K562 (cell line): ENCODE results near the gene ZBTB9. TPM values are rescaled to one million over a fixed set of nuclear protein-coding genes. Genes with fewer than 3 reads are reported as not detected.

ENCODE experiments used
- ATAC-seq: fragments of 200-7000 bp; cut with Tn5 transposase; 3 replicates; pipeline ENCODE4 v1.9.1; 2020; ENCODE audit warnings: moderate library complexity
- BruUV-seq: library from RNA; stranded (reverse); fragments of 400-500 nt; replicated peaks from 2 replicates; lab custom pipeline; 2021; lab: Mats Ljungman, UMichigan
- CTCF ChIA-PET: fragments of 300-600 bp; formaldehyde crosslinking; extraction: SDS; loops from one replicate; lab custom pipeline; 2021; ENCODE audit warnings: low intra/inter-chr PET ratio; lab: Yijun Ruan, JAX
- POLR2A ChIA-PET: fragments of 300-600, 350-650 bp; sonication (Branson Sonifier 250); formaldehyde crosslinking; extraction: SDS; loops from one replicate; lab custom pipeline; 2021; ENCODE audit warnings: antibody characterized with exemption, inconsistent platforms; lab: Yijun Ruan, JAX
- DNase-seq, 4 experiments: peaks; one replicate each; pipeline versions ENCODE4 v3.0.0 to v3.0.0-alpha.2; 2011 to 2018; ENCODE audit warnings: low spot score in 3 of 4, mixed read lengths in 3 of 4; ENCODE audit errors: extremely low read depth in 1 of 4
- FAIRE-seq: peaks from 2 replicates; lab custom pipeline; 2011; peaks lifted over from hg19 to GRCh38; lab: Jason Lieb, UNC
- H2AFZ ChIP-seq: 2 replicates; pipeline ENCODE4 v1.6.0; 2011; ENCODE audit warnings: low read depth, low read length, control low read depth, inconsistent platforms
- H3K27ac ChIP-seq: fragments of 200-600 bp; 3 replicates; pipeline ENCODE4 v1.8.0; 2011; ENCODE audit warnings: low read depth, mild to moderate bottlenecking, control low read depth, inconsistent platforms, low read length, moderate library complexity, mixed read lengths; ENCODE audit errors: extremely low read depth
- H3K27me3 ChIP-seq, 2 experiments: fragments of 300-600 bp in 1 of 2; 2 replicates in 1 of 2; 3 replicates in 1 of 2; pipeline versions ENCODE4 v1.6.0 to v1.8.0; 2011; ENCODE audit warnings: inconsistent platforms in 2 of 2, low read length in 2 of 2, mild to moderate bottlenecking in 1 of 2, mixed read lengths in 1 of 2, moderate library complexity in 1 of 2; ENCODE audit not compliant: control insufficient read depth in 2 of 2, insufficient read depth in 2 of 2
- H3K36me3 ChIP-seq: fragments of 300-600 bp; 3 replicates; pipeline ENCODE4 v1.8.0; 2011; ENCODE audit warnings: mild to moderate bottlenecking, low read length, inconsistent platforms; ENCODE audit not compliant: control insufficient read depth, insufficient read depth
- H3K4me1 ChIP-seq, 2 experiments: fragments of 200-600 bp in 1 of 2; replicated peaks in 1 of 2; 2 replicates in 1 of 2; 3 replicates in 1 of 2; pipeline versions ENCODE4 v1.5.1 to v1.8.0; 2011; ENCODE audit warnings: inconsistent platforms in 2 of 2, low read length in 2 of 2, mild to moderate bottlenecking in 1 of 2, mixed read lengths in 1 of 2, moderate library complexity in 1 of 2; ENCODE audit not compliant: control insufficient read depth in 2 of 2, insufficient read depth in 2 of 2
- H3K4me2 ChIP-seq: 2 replicates; pipeline ENCODE4 v1.6.1; 2011; ENCODE audit warnings: low read length, control low read depth, inconsistent platforms, mixed read lengths; ENCODE audit not compliant: insufficient read depth
- H3K4me3 ChIP-seq: fragments of 200-600 bp; sonication (generic), shearing (Covaris generic); 2 replicates; pipeline ENCODE4 v1.5.1; 2016; ENCODE audit warnings: control low read depth, inconsistent platforms
- H3K79me2 ChIP-seq: fragments of 200-600 bp; 3 replicates; pipeline ENCODE4 v1.8.0; 2011; ENCODE audit warnings: low read length, inconsistent platforms; ENCODE audit not compliant: control insufficient read depth, insufficient read depth
- H3K9ac ChIP-seq, 2 experiments: 2 replicates each; pipeline versions ENCODE4 v1.6.0 to v1.6.1; 2011; ENCODE audit warnings: low read depth in 2 of 2, low read length in 2 of 2, control low read depth in 1 of 2, inconsistent platforms in 1 of 2, mild to moderate bottlenecking in 1 of 2, mixed read lengths in 1 of 2; ENCODE audit not compliant: insufficient read depth in 1 of 2
- H3K9me1 ChIP-seq: one replicate; pipeline ENCODE4 v1.6.0; 2011; ENCODE audit warnings: inconsistent platforms, mild to moderate bottlenecking, low read length, moderate library complexity; ENCODE audit not compliant: control insufficient read depth, insufficient read depth
- H3K9me3 ChIP-seq: replicated peaks from 2 replicates; pipeline ENCODE4 v1.5.1; 2011; ENCODE audit warnings: low read depth, low read length, inconsistent platforms; ENCODE audit not compliant: control insufficient read depth, insufficient read depth
- H4K20me1 ChIP-seq: replicated peaks from 2 replicates; pipeline ENCODE4 v1.6.1; 2011; ENCODE audit warnings: low read length, inconsistent platforms, mixed read lengths; ENCODE audit not compliant: control insufficient read depth, insufficient read depth
- ADNP ChIP-seq: fragments of 200-800 bp; sonication (Bioruptor generic); IDR thresholded peaks from 2 replicates; pipeline ENCODE4 v1.6.1; 2016; ENCODE audit warnings: missing genetic modification characterization, missing compliant biosample characterization
- BRCA1 ChIP-seq, 2 experiments: fragments of 450-650 bp in 1 of 2; sonication (generic) in 1 of 2; formaldehyde crosslinking in 1 of 2; IDR thresholded peaks; 2 replicates each; pipeline versions ENCODE4 v1.5.0 to v1.6.1; 2017 to 2020; ENCODE audit warnings: mild to moderate bottlenecking in 1 of 2, missing genetic modification reagents in 1 of 2
- EGR1 ChIP-seq: fragments of 450-650 bp; conservative IDR thresholded peaks from 2 replicates; pipeline ENCODE4 v1.6.1; 2017; ENCODE audit warnings: mild to moderate bottlenecking
- ESRRB ChIP-seq: fragments of 250-450 bp; sonication (Bioruptor Pico); IDR thresholded peaks from 2 replicates; pipeline ENCODE4 v1.5.0; 2020; ENCODE audit warnings: mild to moderate bottlenecking, moderate library complexity, borderline replicate concordance
- LEF1 ChIP-seq: fragments of 450-650 bp; IDR thresholded peaks from 2 replicates; pipeline ENCODE4 v1.6.1; 2016; ENCODE audit warnings: mild to moderate bottlenecking
- MED1 ChIP-seq: sonication (generic); formaldehyde crosslinking; IDR thresholded peaks from 2 replicates; pipeline ENCODE4 v1.8.1; 2023; ENCODE audit warnings: missing genetic modification reagents, borderline replicate concordance
- NCOA6 ChIP-seq: fragments of 450-650 bp; IDR thresholded peaks from 2 replicates; pipeline ENCODE4 v1.6.1; 2017; ENCODE audit warnings: mild to moderate bottlenecking
- NELFE ChIP-seq: IDR thresholded peaks from 2 replicates; pipeline ENCODE4 v1.6.1; 2011; ENCODE audit warnings: mild to moderate bottlenecking; ENCODE audit not compliant: insufficient read depth, insufficient read length
- POLR2AphosphoS2 ChIP-seq: IDR thresholded peaks from 2 replicates; pipeline ENCODE4 v1.6.1; 2012; ENCODE audit warnings: low read length, improper control_type of control experiment
- POLR3G ChIP-seq: IDR thresholded peaks from 2 replicates; pipeline ENCODE4 v1.6.1; 2011; ENCODE audit not compliant: insufficient read length, insufficient replicate concordance; ENCODE audit errors: extremely low read depth
- SMARCC2 ChIP-seq: fragments of 450-650 bp; IDR thresholded peaks from 2 replicates; pipeline ENCODE4 v1.6.1; 2017; ENCODE audit warnings: antibody characterized with exemption, moderate library complexity, mild to moderate bottlenecking, low read depth
- TRIM28 ChIP-seq: fragments of 450-650 bp; IDR thresholded peaks from 2 replicates; pipeline ENCODE4 v1.6.1; 2017
- U2AF1 ChIP-seq: fragments of 200-400 bp; formaldehyde crosslinking; optimal IDR thresholded peaks from 2 replicates; pipeline ENCODE3; 2017; ENCODE audit warnings: mild to moderate bottlenecking, low read depth, low read length, moderate library complexity
- U2AF2 ChIP-seq: fragments of 200-400 bp; formaldehyde crosslinking; optimal IDR thresholded peaks from 2 replicates; pipeline ENCODE3; 2017; ENCODE audit warnings: low read depth, mild to moderate bottlenecking, low read length
- XRCC3 ChIP-seq: fragments of 450-650 bp; IDR thresholded peaks from 2 replicates; pipeline ENCODE4 v1.6.1; 2017; ENCODE audit warnings: mild to moderate bottlenecking, moderate library complexity
- XRCC4 ChIP-seq: IDR thresholded peaks from one replicate; pipeline ENCODE4 v1.6.1; 2011; ENCODE audit not compliant: insufficient read depth, insufficient read length; ENCODE audit errors: extremely low read depth
- ZBTB7A ChIP-seq: IDR thresholded peaks from 2 replicates; pipeline ENCODE4 v1.6.1; 2011; ENCODE audit warnings: low read depth, mild to moderate bottlenecking, low read length, moderate library complexity, borderline replicate concordance; ENCODE audit not compliant: control insufficient read depth
- ZNF143 ChIP-seq: sonication (generic); formaldehyde crosslinking; IDR thresholded peaks from 2 replicates; pipeline ENCODE4 v1.9.0; 2022; ENCODE audit warnings: mild to moderate bottlenecking, missing genetic modification reagents
- WGBS: fragments of 100-300 bp; shearing (Covaris generic); methylation state at CpG from one replicate; pipeline ENCODE4 v1.1.6; 2016; ENCODE audit warnings: low coverage, mixed read lengths; ENCODE audit not compliant: insufficient coverage; ENCODE audit errors: missing lambda C conversion rate; 5-methylcytosine and 5-hydroxymethylcytosine counted together
- in situ Hi-C: fragments of 300-500 bp; cut with MboI; formaldehyde crosslinking; loops from 4 replicates; pipeline ENCODE4 v1.15.0; 2018; ENCODE audit warnings: inconsistent platforms, mixed read lengths
- intact Hi-C: fragments of 100-400 bp; cut with micrococcal nuclease; formaldehyde crosslinking; loops from 2 replicates; pipeline ENCODE4 v1.14.2; 2022
- polyA plus RNA-seq, 8 experiments: library from polyadenylated mRNA; depleted of rRNA in 4 of 8; stranded (reverse) in 5 of 8; unstranded in 3 of 8; fragments of >200 nt; fragmentation: Nextera tagmentation in 2 of 8; fragmentation: Illumina TruSeq in 1 of 8; extraction: Ambion mirVana in 2 of 8; extraction: Trizol in 1 of 8; gene quantifications; 2 replicates each; pipeline versions ENCODE4 v1.2.1 to v1.2.3, GENCODE V29; 2011 to 2014; ENCODE audit warnings: inconsistent platforms in 1 of 8, missing spikeins in 1 of 8
- total RNA-seq, 7 experiments: library from RNA; depleted of rRNA in 6 of 7; stranded (reverse); fragments of >200 nt in 6 of 7; fragmentation: Illumina TruSeq in 2 of 7; extraction: Trizol in 2 of 7; gene quantifications; 2 replicates each; pipeline versions ENCODE4 v1.2.1 to v1.2.3, GENCODE V29; 2011 to 2021; ENCODE audit warnings: low replicate concordance in 1 of 7
- TF ChIP-seq, protein P1 (sequence below): IDR thresholded peaks from 3 replicates; pipeline ENCODE4 v1.6.1; 2011; ENCODE audit warnings: borderline replicate concordance, mild to moderate bottlenecking; ENCODE audit not compliant: insufficient read length, insufficient read depth
- TF ChIP-seq, protein P2 (sequence below): fragments of 450-650 bp; IDR thresholded peaks from 2 replicates; pipeline ENCODE4 v1.6.1; 2016; ENCODE audit warnings: low read depth, mild to moderate bottlenecking, moderate library complexity
- TF ChIP-seq, protein P3 (sequence below): fragments of 450-650 bp; IDR thresholded peaks from 2 replicates; pipeline ENCODE4 v1.6.1; 2016; ENCODE audit warnings: missing biosample characterization, missing genetic modification characterization

The ZBTB9 gene
- total and polyA plus RNA-seq, 9 of the 15 experiments (the other 6 are each of a cell fraction or from before 2014, with no cell fraction given) = 1.9 to 19.5 (median 10.4) TPM

DNA sequence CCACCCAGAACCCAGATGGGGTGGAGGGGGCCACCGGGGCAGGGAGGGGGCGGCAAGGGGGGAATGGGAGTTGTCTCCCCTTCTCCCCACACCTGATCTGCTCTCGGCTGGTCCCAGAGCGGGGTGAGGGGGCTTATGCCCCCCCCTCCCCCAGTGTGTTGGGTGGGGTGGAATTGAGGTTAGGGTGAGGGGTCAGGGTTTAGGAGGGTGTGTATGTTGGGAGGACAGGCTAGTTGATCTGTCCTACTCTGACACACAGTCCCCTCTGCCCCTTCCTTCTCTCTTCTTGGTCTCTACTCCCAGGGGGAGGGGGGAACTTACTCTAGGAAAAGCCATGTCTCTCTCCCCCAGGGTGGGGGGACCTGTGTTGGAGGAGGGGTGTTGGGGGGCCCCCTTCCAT lies 1.9 kb upstream of the ZBTB9 start (continued):
- TF ChIP-seq NELFE (no peak), TRIM28 (no peak), XRCC3 (no peak), EGR1 (no peak), MED1 (no peak), ZNF143 (no peak), U2AF2 (no peak), POLR2AphosphoS2 (no peak)
- TF ChIP-seq, protein P1, sequence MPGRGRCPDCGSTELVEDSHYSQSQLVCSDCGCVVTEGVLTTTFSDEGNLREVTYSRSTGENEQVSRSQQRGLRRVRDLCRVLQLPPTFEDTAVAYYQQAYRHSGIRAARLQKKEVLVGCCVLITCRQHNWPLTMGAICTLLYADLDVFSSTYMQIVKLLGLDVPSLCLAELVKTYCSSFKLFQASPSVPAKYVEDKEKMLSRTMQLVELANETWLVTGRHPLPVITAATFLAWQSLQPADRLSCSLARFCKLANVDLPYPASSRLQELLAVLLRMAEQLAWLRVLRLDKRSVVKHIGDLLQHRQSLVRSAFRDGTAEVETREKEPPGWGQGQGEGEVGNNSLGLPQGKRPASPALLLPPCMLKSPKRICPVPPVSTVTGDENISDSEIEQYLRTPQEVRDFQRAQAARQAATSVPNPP = no peak
- TF ChIP-seq, all 486 proteins: peak for 0

DNA sequence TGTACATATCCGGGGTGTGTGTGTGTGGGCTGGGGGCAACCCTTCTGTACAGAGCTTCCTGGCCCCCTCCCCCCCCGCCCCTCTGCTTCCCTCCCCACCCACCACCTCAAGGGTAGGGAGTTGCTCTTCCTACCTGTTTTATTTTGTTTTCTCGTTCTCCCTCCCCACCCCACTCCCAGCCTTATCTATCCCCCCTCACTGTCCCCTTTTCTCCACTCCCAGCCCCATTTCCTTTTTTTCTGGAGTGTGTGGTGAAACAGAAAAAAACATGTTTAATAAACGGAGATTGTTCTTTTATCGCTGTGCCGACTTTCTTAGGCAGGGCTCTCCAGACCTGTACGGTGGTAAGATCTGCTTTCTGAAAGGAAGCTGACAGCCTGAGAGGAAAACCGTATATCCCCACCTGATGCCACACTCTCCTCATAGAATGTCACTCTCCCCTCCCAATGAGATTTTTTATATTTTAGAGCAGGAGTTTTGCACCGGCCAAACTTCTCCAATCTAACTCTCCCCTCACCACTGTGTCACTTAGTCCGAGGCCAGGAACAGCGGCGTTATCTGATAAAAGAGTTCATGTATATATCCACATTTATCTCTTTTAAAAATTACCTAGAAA lies 875 bp upstream of the ZBTB9 start:
- Histone ChIP-seq H3K9me3 (no peaks in the 10 kb centered on the region), H3K27me3 (no peaks in the 10 kb centered on the region), H2AFZ (peak overlapping the region; percentile 73), H3K36me3 (peaks cover 47% of the 10 kb centered on the region), H3K27ac (peak overlapping the region; percentile 59), H3K4me1 (peaks cover 7 to 20% of the 10 kb centered on the region in 2 experiments), H3K9ac (peak overlapping the region; percentile 78 to 95; a peak in 3 of 4 replicates), H3K4me2 (peak overlapping the region; percentile 94), H3K4me3 (peak overlapping the region; percentile 64), H3K9me1 (no peaks in the 10 kb centered on the region), H3K79me2 (peaks cover 35% of the 10 kb centered on the region), H4K20me1 (no peaks in the 10 kb centered on the region)
- intact Hi-C loops = no loop called here
- ATAC-seq (peak; percentile 5; the same call in 2 of the 3 replicates), FAIRE-seq (peak; percentile 65), DNase-seq (peak in 3 of 4 experiments; percentile 37 to 53 (median 38))
- WGBS = 1% methylated on average over 10 of the region's 12 CpGs
- no TSS peak for BruUV-seq
- ChIA-PET POLR2A (interaction anchor here (0.6 to 1.9 kb wide), 3 partner anchors 9 to 481 kb away, joined by 3 to 9 read pairs (median 3); no protein-coding TSS in a partner anchor), CTCF (no interaction called here)
- in situ Hi-C loops = no loop called here
- TF ChIP-seq ESRRB (CRISPR knock-in tag) (no peak), SMARCC2 (no peak), XRCC4 (no peak), BRCA1 (IDR thresholded peaks at IDR 0.05) (no peak), BRCA1 (CRISPR knock-in tag; IDR thresholded peaks at IDR 0.05) (no peak), POLR3G (no peak), LEF1 (0 out of 2 replicates have a peak, but pooled peaks have one; percentile 13), ADNP (no peak), NCOA6 (0 out of 2 replicates have a peak, but pooled peaks have one; percentile 43), U2AF1 (no peak), ZBTB7A (peak; percentile 33; the same call in 1 of the 2 replicates)
- TF ChIP-seq, protein P2, sequence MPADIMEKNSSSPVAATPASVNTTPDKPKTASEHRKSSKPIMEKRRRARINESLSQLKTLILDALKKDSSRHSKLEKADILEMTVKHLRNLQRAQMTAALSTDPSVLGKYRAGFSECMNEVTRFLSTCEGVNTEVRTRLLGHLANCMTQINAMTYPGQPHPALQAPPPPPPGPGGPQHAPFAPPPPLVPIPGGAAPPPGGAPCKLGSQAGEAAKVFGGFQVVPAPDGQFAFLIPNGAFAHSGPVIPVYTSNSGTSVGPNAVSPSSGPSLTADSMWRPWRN = no peak
- TF ChIP-seq, protein P3, sequence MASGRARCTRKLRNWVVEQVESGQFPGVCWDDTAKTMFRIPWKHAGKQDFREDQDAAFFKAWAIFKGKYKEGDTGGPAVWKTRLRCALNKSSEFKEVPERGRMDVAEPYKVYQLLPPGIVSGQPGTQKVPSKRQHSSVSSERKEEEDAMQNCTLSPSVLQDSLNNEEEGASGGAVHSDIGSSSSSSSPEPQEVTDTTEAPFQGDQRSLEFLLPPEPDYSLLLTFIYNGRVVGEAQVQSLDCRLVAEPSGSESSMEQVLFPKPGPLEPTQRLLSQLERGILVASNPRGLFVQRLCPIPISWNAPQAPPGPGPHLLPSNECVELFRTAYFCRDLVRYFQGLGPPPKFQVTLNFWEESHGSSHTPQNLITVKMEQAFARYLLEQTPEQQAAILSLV (tag) = no peak
